COR-L47 (cell line): Measurements from ENCODE around the gene PTGDS.

Source experiments
- DNase-seq: peaks from one replicate; lab custom pipeline; 2025; lab: John Stamatoyannopoulos, UW

Gene PTGDS

DNA sequence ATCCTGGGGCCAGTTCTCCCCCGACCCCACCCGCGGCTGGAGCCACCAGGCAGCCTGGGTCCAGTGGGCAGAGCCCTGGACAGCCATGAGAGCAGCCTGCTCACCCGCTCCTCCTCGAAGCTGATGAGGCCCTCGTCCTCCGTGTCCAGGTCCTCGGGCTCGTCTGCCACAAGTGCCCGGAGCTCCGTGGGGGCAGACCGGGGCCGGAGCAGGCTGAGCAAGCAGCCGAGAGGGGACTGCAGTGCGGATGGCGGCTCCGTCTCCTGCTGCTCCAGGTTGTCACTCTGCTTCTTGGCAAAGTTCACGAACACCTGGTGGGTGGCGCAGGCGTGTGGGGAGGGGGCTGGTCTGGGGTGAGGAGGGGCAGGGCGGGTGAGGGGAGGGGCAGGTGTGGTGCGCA lies 31.0 kb downstream of the PTGDS start:
- DNase-seq: no peak

DNA sequence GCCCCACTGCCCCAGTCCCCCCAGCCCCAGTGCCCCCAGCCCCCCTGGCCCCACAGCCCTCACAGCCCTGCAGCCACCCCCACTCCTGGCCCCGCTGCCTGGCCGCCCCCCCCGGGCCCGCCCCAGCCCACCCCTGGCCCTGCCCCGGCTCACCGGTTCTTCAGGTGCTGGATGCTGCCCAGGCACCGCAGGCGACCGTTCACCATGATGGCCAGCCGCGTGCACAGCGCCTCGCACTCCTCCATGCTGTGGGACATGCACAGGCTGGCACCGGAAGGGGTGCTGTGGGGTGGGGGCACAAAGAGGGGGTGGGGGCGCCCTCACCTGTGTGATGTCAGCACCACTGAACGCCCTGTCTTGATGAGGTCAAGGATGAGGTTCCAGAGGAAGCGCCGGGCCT lies 31.9 kb downstream of the PTGDS start:
- no peak for DNase-seq

DNA sequence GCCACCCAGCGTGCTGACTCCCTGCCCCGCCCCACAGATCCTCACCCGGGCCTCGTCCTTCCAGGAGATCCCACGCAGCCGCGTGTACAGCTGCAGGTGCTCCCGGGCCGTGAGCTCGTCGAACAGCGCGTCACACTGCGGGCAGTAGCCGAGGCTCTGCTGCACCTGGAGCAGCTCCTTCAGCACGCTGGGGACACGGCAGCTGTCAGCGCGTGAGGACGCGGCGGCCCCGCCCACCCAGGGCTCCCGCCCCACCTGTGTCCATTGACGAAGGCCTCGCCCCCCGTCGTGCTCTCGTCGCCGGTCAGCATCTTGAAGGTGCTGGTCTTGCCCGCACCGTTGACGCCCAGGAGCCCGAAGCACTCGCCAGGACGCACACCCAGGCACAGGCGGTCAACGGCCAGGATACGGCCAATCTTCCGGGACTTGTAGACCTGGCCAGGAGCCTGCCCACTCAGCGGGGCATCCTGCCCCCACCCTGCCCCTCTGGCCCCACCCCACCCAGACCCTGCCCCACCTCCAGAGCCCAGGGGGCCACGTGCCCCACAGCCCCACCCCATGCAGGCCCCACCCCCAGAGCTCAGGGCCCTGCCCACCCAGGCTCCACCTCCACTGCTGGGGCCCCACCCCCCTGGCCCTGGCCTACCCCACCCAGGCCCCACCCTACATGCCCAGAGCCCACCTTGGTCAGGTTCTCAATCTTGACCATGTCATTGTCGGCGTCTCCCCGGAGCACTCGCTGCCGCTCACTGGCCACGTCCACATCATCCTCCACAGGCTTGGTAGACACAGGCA lies 32.8 kb downstream of the PTGDS start:
- no peak for DNase-seq

DNA sequence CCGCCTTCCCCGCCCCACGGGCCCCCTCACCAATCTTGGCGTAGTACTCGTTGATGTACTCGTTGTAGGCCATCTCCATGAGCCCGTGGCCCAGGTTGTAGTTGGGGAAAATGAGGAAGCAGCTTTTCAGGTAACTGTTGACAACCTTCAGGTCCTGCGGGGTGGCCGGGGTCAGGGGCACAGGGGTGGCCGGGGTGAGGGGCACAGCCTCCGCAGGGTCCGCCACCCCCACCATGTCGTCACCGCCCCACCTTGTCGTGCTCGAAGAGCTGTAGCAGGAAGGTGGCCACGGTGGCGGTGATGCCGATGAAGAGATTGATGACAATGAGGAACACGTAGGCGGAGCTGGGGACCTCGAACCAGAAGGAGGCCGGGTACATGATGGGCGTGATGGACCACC lies 33.9 kb downstream of the PTGDS start:
- DNase-seq: no peak

DNA sequence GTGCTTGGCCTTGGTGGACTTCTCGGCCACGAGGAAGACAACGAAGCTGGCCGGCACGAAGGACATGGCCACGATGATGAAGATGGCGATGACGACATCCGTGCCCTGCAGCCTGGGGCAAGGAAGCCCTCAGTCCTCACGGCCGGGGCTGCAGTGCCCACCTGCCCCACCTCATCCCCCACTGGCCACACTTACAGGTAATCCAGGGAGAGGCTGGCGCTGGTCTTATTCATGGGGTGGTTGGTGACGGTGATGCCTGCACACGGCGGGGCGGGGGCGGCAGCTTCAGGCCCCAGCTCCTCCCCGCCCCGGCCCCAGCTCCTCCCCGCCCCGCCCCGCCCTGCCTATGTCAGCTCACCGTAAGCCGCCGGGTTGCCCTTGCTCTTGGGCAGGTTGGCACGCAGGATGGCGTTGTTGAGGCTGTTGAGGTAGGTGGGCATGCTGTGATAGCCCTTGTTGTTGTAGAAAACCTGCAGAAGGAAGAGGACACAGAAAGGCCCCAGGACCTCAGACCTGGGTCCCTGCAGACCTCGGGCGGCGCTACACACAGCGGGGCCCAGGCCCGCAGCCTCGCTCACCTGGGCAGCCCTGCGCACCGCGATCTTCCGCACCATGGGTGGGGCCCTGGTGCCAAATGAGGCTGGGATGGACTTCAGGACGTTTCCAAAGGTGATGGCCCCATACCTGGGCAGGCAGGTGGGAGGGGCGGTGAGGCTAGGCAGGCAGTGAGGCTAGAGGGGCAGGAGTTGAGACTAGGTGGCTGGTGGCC lies 34.8 kb downstream of the PTGDS start:
- no peak for DNase-seq

DNA sequence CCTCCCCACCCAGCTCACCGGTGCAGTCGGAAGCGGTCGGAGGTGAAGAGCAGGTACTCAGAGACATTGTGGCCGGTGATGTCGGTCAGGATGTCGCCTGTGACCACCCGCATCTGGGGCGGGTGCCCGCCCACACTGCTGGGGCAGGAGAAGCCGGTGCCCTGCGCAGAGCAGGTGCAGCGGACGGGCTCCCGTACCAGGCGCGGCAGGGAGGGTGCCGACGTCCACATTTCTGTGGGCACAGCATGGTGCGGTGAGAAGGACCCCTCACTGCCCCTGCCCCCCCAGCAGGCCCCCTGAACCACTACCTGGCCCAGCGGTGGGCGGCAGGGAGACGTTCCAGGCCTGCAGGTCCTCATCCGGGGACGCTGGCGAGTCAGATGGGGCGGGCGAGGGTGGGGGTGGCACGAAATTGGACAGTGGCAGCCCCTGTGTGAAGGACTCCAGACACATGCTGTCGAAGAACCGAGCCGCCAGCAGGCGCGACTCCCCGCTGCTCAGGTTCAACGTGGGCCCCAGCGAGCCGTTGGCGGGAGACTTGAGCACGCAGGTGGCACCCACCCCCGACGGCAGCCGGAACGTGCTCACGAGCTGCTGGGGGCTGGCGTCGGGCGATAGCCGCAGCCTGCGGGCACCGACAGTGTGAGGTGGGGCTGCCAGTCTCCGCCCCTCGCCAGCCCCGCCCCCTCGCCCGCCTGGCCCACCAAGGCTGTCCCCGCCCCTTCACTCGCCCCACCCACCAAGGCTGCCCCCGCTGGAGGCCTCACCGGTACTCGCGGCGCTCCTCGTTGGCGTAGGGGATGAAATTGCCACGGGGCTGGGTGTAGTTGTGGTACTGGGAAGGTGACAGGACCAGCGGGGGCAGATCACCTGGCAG lies 35.6 kb downstream of the PTGDS start:
- no peak for DNase-seq

DNA sequence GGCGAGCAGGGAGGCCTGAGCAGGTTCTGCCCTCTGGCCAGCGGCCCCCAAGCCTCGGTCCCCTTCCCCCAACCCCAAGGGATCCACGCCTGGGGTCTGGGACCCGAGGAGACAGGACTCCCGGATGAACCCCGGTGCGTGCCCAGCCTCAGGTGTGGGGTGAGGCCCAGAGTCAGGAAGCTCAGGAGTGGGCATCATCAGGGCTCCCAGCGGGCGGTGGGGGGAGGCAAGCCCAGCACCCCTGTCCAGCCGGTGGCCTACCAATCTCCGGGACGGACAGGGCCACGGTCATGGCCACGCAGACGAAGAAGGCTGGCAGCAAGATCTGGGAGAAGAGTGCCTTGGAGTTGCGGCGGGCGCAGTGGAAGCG lies 36.3 kb downstream of the PTGDS start:
- no peak for DNase-seq

DNA sequence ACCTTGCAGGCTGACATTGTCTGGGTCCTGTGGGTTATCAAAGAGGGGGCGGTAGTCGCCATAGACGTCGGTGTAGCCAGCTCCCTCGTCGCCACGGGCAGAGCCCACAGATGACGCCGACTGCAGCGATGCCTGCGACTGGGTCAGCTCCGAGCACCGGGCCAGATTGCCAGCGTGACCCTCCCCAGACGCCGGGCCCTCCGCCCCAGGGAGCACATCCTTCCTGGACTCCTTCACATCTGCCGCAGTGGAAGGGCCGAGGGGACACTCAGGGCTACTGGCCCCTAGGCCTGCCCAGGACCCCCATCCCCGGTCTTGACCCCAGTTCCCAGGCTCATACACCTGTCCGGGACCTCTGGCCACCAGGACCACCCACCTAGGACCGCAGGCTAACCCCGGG lies 36.9 kb downstream of the PTGDS start:
- DNase-seq: no peak

DNA sequence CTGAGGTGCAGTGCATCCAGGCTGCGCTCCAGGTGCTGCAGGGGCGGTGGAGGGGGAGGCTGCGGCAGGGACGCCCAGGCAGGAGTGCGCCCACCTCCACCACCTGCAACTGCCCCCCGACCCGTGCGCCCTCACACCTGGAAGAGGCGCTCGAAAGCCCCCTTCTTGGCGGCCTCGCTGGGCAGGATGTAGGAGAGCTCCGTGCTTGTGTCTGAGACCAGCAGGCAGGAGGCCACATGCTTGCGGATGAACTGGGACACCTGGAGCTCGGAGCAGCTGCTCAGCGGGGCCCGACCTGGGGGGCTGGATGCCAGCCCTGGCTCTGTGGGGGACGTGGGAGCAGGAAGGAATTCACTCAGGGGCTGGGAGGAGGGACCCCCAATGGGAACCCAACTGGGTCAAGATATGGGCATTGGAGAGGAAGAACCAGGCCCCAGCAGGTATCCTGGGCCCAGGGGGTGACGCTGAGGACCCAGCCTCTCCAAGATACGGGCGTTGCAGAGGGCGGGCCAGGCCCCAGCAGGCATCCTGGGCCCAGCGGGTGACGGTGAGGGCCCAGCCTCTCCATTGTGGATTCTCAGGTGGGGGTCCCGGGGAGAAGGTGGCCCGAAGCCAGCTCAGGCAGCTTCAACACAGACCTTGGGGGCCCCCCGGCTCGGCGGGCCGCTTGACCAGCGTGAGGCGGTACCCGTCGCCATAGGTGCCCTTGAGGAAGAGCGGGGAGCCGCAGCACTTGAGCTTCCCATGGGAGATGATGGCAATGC lies 37.7 kb downstream of the PTGDS start:
- no peak for DNase-seq

DNA sequence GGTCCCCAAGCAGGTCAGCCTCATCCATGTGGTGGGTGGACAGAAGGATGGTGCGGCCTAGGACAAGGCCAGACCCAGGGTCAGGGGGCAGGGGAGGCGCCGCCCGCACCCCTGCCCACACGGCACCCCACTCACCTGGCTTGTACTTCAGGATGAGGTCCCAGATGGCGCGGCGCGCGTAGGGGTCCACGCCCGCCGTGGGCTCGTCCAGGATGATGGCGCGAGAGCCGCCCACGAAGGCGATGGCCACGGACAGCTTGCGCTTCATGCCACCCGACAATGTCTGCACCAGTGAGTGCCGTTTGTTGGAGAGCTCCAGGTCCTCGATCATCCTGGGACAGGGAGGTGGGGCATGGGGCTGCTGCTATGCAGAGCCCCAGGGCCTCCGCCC lies 38.2 kb downstream of the PTGDS start:
- DNase-seq: no peak

DNA sequence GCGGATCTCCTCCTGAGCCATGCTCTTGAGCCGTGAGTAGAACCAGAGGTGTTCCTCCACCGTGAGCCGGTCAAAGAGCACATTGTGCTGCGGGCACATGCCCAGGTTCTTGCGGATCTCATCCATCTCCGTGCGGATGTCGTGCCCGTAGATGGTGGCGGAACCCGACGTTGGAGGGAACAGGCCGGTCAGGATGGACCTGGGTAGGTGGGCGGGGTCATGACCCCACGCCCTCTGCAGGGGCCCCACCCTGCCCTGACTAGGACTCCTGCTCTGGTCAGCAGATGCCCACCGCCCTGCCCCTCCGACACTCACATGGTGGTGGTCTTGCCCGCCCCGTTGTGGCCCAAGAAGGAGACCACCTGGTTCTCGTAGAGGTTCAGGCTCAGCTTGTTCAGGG lies 38.7 kb downstream of the PTGDS start:
- no peak for DNase-seq

DNA sequence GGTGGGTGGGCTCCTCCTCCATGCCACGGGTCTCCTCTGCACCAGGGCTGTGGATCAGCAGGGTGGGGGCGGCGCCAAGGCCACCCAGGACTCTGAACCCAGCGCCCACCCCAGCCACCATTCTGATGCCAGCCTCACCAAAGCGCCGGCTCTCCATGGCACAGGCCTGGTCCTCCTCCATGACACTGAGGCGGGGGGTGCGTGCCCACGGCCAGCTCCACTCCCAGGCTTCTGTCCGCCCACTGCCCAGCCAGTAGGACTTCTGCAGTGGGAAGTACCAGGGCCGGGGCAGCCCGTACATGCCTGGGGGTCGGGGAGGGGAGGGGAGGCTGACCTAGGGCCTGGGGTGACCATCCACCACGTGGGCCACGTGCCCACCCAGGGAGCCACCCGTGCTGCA lies 39.1 kb downstream of the PTGDS start:
- no peak for DNase-seq

DNA sequence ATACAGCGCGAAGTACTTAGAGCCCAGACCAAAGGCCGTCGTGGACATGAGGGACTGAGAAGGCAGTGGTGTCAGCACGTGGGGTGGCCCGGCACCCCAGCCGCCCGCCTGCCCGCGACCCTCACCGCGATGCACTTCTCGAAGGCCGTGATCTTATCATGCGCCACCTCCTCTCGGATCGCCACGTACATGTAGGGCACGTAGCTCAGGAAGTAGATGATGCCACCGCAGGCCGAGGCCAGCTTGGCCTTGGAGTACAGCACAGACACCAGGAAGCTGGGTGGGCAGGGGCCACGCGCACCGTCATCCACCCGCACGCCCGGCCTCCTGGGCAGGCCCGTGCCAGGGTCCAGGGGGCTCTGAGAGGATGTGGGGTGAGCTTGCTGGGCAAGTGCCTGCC lies 39.8 kb downstream of the PTGDS start:
- DNase-seq: no peak

DNA sequence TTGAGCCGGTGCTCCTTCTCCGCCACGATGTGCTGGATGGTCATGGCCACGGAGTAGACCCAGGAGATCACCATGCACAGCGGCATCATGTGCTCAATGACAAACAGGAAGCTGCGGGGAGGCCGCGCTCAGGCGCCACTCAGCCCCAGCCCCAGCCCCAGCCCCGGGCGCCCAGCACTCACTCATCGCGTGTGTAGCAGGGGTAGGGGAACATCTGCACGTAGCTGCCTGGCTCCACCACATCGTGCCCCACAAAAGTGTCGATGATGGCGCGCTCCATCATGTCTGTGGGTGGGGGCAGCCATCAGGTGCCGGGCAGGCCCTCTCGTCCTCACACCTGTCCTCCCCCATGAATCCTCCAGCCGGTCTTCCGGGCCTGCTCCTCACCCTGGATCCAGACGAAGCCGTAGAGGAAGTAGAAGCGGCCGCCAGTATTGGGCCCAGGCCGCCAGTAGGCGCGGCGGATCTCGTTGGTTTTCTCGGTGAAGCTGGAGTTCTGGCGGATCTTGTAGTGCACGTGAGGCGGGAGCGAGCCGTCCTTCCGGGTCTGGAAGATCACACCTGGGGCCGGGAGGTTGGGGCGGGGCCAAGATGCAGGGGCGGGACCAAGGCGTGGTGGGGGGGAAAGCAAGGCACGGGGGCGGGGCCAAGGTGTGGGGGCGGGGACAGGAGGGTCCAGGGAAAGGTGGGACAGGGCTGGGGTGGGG lies 40.6 kb downstream of the PTGDS start:
- DNase-seq: no peak

DNA sequence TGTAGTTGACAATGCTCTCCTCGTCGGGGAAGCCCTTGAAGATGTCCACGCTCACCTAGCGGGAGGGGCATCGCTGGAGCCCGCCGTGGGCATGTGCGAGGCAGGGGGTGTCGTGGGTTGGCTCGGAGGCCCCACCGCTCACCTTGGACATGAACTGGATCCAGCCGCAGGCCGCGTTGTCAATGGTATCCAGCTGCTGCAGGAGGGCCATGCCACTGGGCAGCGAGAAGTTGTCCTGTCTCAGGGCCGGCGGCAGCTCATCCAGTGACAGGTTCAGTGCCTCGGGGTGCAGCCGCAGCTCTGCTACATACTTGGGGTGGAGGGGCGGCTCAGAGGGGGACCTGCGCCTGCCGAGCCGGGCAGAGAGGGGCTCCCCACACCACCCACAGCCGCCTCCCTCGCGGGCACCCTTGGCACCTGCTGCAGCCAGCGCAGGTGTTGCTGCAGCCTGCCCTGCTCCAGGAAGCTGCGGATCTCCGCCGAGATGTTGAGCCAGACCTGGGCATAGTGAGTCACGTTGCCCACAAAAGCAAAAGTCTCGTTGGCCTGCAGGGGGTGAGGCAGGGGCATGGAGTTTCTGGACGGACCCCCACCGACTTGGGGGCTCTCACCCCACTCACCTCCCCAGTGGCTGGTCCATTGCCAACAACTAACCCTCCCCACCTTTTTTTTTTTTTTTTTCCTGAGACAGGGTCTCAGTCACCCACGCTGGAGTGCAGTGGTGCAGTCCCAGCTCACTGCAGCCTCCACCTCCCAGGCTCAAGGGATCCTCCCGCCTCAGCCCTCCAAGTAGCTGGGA lies 41.7 kb downstream of the PTGDS start:
- no peak for DNase-seq

DNA sequence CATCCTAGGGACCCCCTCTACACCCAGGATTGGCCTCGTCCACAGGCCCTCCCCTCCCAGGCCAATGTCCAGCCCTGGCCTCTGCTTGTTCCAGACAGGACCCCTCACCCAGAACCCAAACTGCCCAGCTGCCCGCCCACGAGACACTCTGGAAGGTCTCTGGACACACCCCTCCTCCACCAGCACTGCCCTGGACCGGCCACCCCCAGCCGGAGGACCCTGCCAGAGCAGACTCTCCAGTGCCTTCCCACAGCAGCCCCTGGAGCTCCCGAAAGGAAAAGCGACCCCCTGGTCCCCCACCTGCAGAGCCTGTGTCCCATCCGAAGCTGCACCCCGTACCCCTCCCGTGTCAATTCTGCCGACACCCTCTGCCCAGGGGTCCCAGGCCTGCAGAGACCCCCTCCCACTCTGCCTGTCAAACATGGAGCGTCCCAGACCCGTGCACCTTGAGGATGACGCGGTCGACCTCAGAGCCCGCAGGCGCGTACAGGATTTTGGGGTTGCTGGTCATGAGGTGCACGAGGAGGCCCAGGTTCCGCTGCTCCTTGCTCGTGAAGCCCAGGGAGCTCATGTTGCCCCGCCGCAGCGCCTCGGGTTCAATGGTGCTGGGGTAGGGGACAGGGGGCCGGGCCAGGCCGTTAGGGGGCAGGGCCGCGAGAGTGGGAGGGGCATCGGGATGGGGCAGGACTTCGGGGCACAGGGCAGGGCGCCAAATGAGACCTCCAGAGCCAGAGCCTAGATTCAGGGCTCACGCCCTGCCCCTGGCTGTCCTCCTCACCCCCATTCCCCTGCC lies 42.8 kb downstream of the PTGDS start:
- no peak for DNase-seq

DNA sequence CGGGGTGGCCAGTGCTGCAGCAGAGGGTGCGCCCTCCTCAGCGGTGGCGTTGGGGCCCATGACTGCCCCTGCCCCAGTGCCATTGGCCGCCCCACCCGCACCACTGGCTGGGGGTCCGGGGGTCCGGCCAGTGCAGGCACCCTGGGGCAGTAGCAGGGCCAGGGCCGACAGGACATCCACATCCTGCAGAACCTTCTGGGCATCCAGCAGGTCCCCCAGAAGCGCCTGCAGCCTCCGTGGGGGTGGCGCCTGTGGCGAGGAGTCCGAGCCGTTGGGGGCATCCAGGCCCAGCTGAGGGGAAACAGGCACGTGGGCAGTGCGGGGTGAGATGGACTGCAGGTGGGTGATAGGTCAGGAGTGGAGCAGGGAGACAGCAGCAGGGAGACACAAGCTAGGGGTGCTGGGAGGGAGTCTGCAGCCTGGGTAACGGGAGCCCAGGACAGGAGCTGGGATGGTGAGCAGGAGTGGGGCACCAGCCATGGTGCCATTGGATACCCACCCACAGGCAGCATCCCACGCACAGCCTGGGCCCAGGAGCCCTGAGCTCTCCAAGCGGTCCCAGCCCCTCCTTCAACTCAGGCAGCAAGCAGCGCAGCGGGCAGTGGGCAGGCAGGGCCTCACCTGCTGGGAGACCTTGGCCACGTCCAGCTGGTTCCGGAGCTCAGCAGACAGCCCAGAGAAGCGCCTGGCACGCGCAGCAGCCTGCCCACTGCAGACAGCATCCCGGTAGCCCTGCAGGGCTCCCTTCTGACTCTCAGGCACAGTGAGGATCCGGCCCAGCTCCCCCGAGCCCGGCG lies 43.7 kb downstream of the PTGDS start:
- DNase-seq: no peak

DNA sequence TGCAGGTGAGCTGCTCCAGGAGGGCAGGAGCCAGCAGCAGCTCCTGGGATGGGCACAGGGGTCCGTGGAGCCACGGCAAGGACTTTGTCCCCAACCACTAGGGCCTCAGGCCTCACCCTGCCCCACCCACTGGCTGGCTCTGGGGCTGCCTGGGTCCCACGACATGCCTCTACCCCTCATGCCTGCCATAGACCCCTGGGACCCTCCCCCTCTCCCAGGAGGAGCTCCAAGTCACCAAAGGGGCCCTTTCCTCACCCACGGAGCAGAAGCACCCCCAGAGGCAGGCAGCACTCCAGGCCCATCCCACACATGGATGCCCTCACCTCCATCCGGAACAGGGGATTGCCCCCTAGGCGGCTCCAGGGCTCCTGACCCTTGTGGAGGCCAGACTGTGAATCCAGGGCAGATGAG lies 44.3 kb downstream of the PTGDS start:
- no peak for DNase-seq
